ENCODE results near the gene SLC7A6.

SLC7A6 gene

GRCh38 chr16:68264128-68265077 is at the start of gene SLC7A6:
Gene SLC7A6 (plus strand): TSS chr16:68264526. CDS start chr16:68274727, 10,201 bp downstream.
- DNase-seq: peak; percentile 41

- no peak for DNase-seq
Observed at GRCh38 chr16:68214726-68215125, 49.6 kb upstream of the SLC7A6 start.

- DNase-seq: no peak
Observed at GRCh38 chr16:68215302-68215701, 49.0 kb upstream of the SLC7A6 start.

GRCh38 chr16:68216240-68216639 is 48.1 kb upstream of the SLC7A6 start:
- no peak for DNase-seq

GRCh38 chr16:68217506-68217905 is 46.8 kb upstream of the SLC7A6 start:
- no peak for DNase-seq

GRCh38 chr16:68219725-68220351 is 44.5 kb upstream of the SLC7A6 start:
- DNase-seq: no peak

GRCh38 chr16:68223072-68223471 is 41.3 kb upstream of the SLC7A6 start:
- DNase-seq: no peak

GRCh38 chr16:68226116-68226515 is 38.2 kb upstream of the SLC7A6 start:
- DNase-seq: no peak

- DNase-seq: no peak
Observed at GRCh38 chr16:68227183-68227793, 37.0 kb upstream of the SLC7A6 start.

- no peak for DNase-seq
Observed at GRCh38 chr16:68227850-68228553, 36.3 kb upstream of the SLC7A6 start.

- DNase-seq: no peak
Observed at GRCh38 chr16:68228652-68229051, 35.7 kb upstream of the SLC7A6 start.

- peak; percentile 32 for DNase-seq
Observed at GRCh38 chr16:68229431-68230175, 34.7 kb upstream of the SLC7A6 start.

- DNase-seq: no peak
Observed at GRCh38 chr16:68230176-68230571, 34.2 kb upstream of the SLC7A6 start.

- DNase-seq: no peak
Observed at GRCh38 chr16:68230956-68231355, 33.4 kb upstream of the SLC7A6 start.

GRCh38 chr16:68231384-68232136 is 32.8 kb upstream of the SLC7A6 start:
- DNase-seq: no peak

- DNase-seq: no peak
Observed at GRCh38 chr16:68232335-68232734, 32.0 kb upstream of the SLC7A6 start.

- no peak for DNase-seq
Observed at GRCh38 chr16:68233085-68233834, 31.1 kb upstream of the SLC7A6 start.

GRCh38 chr16:68233835-68234187 is 30.5 kb upstream of the SLC7A6 start:
- no peak for DNase-seq

- peak; percentile 11 for DNase-seq
Observed at GRCh38 chr16:68234188-68235107, 29.9 kb upstream of the SLC7A6 start.

Measured in NCI-H1436 (cell line).